HG03108 (cell line): ENCODE data around the gene KIAA0586.
"Not testable (repeated sequence)": the region's sequence is repeated elsewhere in the genome, so short reads cannot be mapped to it uniquely, and the experiment has no call there.

Experiments used
- ATAC-seq: cut with Tn5 transposase; IDR thresholded peaks from one replicate; pipeline ENCODE4 v1.9.1; 2021; ENCODE audit warnings: moderate library complexity; ENCODE audit not compliant: unreplicated experiment

KIAA0586 gene

DNA sequence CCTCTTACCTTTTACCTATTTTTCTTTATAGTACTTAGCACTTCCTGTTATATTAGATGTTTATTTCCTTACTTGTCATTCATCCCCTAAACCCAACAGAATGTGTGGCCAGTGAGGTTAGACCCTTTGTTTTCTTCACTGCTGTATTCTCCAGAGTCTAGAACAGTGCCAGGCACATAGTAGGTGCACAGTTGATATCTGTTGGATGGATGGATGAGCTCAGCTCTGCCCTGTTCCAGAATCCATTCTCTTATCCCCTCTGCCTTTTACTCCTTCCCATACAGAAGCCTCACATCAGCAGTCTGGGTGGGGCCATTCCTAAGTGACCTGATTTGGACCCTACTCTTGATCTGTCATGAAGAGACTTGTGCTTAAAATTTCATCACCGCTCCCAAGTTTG is 115.7 kb downstream of the KIAA0586 start:
- ATAC-seq, result no peak

DNA sequence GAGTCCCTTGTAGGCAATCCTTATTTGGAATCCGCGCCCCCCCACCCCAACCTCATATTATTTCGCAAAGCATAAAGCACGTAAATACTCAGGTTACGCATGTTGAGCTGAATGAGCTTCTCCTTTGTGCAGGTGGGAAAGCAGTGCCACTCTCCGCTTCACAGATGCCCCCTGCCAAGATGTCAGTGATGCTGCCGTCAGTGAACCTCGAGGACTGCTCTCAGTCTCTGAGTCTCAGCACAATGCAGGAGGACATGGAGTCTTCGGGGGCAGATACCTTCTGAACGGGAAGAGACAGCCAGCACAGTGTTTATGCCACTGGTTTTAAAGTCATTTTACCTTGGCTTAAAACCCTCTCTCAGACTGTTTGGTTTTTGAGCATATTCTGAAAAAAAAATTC is 120.1 kb downstream of the KIAA0586 start:
- ATAC-seq, result no peak

DNA sequence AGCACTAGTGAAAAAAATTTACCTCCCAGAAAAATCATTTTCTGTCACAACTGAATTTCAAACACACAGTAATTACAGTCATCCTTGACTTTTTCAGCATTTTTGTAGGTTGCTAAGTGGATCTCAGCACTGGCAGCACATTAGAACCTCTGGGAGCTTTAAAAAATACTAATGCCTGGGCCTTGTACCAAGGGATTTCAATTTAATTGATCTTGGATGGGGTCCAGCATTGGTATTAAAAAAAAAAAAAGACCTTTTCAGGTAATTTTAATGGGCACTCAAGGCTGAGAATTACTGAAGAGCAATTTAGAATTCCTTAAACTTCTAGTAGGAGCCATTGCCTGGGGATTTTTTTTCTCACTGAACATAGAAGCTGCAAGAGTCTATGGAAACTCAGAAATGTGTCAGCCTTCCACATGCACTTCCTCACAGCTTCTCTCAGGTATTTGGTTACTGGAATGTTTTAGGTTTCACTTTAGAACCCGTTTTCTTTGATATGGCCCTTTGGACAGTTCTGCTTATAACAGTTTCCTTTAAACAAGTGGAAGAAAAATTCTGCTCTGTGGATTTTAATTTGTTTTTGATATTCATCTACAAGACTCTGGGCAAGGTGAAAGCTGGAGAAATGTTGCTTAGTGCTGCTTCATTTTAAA is 121.7 kb downstream of the KIAA0586 start:
- ATAC-seq, result no peak

DNA sequence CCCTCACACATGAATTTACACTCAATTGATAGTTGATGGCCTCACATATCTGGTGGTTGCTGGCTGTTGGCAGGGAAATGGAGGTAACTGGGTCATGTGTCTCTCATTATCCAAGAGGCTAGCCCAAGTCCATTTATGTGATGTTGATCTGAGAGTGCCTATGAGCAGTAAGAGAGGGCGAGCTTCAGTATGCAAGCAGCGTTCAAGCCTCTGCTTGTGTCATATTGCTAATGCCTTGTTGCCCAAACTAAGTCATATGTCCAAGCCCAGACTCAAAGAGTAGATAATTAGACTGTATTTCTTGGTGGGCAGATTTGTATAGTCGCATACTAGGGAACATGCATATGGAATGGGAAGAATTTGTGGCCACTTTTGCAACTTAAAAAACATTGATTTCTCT is 126.4 kb downstream of the KIAA0586 start:
- no peak for ATAC-seq

DNA sequence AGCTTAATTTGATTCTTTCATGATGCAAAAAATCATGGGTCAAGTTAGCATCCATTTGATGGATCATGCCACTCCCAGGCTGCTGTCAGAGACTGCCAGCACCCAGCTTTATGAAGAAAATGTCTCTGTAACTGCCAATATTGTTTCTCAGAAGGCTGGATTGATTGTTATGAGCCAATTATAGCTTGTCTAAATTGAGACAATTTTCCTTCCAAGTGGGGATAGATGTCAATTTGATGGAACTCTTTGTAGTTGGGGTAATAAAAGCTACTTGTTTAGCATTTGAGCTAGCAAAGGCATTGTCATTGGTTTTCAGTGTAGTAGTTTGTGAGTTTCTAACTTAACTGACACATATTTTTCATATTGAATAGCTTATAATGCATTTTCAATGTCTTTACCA is 128.1 kb downstream of the KIAA0586 start:
- no peak for ATAC-seq

DNA sequence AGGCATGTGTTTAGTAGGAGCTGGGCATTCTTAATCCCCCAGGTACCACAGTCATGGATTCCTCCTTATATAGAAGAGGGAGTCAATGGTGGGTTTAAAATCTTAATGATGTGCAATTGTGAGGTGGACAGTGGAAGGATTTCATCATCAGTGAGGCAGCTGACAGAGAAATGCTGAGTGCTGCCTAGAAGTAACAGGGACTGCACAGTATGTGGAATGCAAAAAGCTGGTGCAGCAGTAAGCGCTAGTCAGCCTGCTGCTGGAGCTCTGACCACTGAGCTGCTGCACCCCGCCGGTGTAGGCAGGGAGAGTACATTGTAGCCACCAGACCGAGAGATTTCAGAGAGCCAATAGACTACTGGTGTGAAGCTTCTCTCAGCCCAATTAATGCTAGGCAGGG is 129.7 kb downstream of the KIAA0586 start:
- no peak for ATAC-seq

DNA sequence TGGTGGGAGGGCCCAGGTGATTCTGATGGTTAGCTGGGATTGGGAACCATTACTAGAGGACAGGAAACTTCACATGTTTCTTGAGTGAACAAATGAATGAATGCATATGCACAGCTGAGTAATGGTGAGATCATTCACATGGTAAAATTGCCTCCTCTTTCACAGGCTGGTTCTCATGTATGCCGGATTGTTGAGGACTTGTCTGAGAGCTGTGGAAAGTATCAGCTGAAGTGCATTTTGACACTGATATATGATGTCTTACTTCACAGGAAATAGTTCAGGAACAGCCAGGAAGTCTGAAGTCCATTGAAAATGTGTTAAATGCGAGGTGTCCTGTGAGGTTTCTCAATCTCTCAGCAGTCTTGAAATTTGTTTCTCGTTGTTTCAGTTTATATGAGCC is 132.7 kb downstream of the KIAA0586 start:
- ATAC-seq, result no peak

DNA sequence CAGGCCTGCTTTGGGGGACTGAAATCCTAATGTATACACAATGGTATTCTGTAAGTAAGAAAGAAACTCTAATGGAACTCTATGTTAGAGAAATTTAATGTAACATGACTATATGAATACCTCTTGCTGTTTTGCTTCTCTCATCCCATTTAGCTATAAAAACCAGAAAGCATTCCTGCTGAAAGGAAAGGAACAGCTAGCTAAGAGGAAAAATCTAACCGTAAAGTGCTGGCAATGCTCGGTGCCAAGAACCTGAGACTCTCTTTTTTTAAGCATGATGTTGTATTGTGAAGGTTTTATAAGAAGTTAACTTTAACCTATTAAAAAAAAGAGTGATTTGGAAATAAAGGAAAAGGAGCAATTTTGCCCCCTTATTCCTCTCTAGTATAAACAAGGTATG is 134.6 kb downstream of the KIAA0586 start:
- ATAC-seq, result no peak

DNA sequence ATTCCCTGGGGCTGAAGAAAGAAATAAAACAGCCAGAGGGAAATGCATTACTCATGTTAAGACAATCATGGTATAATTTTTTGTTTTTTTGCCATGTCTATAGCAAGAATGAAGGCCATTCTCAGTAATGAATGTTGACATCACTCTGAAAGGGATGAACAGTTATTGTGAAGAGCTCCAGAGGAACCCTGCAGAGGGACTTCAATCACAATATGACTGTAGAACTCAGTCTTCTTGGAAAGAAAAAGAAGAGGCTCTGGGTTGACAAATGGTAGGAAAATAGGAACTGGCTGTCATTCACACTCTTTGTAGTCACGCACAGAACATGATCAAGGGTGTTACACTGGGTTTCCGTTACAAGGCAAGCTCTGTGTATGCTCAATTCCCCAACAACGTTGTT is 136.5 kb downstream of the KIAA0586 start:
- ATAC-seq, result no peak

DNA sequence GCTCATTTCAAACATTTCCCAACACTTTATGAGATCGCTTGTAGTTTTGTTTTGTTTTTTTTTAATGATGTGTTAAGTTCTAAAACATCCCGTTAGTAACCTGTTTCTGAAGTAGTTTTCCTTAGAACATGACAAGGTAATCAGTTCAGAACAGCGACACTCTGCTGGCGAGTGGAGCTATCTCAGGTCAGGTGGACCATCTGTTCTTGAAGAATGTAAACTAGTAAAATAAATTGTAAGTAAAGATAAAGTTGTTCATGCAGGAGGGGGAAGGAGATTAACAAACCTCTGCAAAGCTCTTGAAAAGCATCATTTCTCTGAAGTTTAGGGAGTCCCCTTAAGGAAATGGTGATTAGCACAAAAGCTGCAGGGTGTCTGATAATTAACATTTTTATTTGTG is 138.3 kb downstream of the KIAA0586 start:
- no peak for ATAC-seq

DNA sequence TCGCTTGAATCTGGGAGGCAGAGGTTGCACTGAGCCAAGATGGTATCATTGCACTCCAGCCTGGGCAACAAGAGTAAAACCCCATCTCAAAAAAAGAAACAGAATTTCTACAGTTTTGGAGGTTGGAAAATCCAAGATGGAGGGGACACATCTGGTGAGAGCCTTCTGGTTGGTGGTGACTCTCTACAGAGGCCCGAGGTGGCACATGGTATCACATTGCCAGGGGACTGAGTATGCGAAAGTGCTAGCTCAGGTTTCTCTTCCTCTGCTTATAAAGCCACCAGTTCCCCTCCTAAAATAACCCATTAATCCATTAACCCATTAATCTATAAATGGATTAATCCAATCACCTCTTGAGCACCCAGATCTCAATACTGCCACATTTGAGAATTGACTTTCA is 139.5 kb downstream of the KIAA0586 start:
- ATAC-seq, result no peak

DNA sequence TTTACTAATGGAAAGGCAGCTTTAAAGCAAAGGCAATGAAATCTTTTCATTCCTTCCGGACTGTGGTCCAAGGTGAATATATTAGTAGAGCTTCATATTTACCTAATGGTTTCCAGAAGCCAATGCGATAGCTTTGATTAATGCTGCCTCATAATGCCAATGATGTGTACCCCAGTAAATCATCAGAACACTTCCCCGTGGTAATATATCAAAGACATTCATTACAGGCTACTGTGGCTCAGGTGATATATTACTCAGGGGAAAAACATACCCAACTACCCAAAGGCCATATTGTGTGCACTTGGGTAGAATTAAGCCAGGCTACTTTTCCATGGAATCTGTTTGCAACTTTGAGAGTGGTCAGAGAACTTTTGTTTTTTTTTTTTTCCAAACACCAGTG is 140.8 kb downstream of the KIAA0586 start:
- no peak for ATAC-seq

DNA sequence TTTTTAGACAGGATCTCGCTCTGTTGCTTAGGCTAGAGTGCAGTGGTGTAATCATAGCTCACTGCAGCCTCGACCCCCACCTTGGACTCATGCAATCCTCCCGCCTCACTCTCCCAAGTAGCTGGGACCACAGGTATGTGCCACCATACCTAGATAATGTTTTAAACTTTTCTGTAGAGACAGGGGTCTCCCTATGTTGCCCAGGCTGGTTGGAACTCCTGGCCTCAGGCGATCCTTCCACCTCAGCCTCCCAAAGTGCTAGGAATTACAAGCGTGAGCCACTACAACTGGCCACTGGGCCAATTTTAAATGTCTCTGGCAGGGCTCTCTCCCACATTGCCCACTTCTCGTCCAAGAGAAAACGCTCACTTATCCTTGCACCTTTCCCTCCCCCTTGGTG is 143.7 kb downstream of the KIAA0586 start:
- no peak for ATAC-seq

DNA sequence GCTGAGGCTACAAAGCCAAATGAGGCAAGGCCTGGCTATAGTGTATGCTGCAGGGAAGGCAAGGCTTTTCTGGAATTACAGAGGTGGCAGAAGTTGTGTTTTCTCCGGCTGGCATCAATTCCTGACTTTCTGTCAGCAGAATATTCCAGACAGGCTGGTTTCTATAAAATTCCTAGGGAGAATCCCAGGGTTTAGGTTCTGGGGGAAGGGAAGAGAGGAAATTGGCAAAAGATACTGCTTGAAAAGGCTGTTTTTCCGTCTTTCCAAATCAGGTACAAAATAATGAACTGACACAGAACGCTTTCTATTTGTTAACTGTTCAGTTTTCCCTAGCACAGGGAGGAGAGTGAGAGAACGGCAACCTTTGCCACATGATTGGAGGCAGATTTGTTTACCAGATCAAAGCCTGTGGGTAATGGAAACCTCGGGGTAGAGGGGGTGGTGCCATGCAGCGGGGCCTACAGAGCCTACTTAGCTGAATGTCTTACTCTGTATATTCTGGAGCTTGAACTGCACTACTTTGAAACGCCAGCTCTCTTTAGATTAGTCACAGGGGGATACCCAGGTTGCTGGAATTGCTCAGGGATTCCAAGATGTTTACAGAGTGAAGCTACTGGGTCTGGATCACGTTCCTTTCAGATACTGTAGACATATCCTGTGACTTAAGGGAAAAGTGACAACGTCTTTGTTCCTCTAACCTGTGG is 144.4 kb downstream of the KIAA0586 start:
- no peak for ATAC-seq

DNA sequence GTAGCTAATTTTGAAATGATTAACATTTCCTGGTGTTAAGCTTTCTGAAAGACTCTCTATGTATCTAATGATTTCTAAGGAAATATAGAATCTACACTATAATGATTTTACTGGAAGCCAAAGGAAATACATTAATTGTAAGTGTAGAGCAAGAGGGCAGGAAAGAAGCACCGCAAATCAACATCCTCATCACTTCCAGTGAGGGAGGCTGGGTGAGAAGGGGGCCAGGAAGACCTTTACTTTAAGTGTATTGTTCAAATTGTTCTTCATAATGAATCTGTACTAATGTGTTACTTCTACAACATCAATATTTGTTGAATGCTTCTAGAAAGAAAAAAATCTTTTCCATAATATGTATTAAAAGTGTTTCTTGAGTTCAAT is 144.9 kb downstream of the KIAA0586 start:
- ATAC-seq, result no peak

DNA sequence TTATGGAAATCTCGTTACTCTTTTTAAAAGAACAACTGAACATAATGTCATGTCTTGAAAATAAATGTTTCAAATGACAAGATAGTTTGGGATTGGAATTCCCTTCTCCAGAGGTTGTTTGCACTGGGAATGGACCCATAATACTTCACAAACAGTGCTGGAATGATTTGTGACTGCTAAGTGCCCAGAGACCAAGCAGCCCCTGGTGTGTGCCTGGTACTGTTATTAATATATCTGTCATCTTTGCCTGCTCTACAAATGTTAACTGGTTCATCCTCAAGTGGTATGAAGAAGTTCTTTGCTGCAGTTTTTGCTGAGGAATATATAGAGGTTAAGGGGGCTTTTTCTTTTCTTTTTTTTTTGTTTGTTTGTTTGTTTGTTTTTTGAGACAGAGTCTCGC is 145.3 kb downstream of the KIAA0586 start:
- no peak for ATAC-seq

DNA sequence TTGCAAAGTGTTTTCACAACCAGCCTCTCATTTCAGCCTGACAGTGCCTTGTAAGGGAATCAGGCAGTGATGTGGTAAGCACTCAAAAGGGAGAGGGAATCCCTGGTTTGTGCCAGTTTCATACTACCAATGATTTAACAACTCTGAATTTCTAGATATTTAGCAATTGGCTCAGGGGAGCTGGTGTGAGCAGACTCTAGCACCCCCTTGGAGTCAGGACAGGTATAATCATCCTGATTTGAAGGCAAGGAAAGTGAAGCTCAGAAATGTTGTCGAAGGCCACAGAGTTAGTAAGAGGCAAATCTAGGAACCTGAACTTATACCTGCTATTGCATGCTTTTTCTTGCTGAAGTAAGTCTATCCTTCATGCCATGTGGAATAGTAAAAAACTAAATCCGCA is 147.1 kb downstream of the KIAA0586 start:
- no peak for ATAC-seq

DNA sequence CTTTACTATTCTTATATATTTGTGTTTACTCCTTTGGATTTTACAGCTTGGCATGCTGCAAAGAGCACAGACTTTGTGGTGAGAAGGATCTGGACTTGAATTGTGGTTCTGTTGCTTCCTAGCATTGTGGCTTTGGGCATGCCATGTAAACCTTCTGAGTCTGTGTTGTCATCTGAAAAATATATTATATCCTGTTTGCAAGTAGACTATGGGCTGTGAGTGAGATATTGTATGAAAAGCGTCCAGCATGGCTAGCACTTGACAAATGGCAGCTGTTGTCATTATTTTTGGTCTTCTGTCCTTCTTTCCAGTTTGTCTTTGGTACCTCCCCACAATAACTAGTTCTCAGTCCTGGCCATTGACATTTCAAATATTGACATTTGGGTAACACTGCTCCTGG is 148.4 kb downstream of the KIAA0586 start:
- no peak for ATAC-seq

DNA sequence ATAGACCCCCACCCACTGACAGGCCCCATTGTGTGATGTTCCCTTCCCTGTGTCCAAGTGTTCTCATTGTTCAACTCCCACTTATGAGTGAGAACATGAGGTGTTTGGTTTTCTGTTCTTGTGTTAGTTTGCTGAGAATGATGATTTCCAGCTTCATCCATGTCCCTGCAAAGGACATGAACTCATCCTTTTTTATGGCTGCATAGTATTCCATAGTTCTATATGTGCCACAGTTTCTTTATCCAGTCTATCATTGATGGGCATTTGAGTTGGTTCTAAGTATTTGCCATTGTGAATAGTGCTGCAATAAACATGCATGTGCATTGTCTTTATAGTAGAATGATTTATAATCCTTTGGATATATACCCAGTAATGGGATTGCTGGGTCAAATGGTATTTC is 152.5 kb downstream of the KIAA0586 start:
- ATAC-seq, result not testable (repeated sequence)

DNA sequence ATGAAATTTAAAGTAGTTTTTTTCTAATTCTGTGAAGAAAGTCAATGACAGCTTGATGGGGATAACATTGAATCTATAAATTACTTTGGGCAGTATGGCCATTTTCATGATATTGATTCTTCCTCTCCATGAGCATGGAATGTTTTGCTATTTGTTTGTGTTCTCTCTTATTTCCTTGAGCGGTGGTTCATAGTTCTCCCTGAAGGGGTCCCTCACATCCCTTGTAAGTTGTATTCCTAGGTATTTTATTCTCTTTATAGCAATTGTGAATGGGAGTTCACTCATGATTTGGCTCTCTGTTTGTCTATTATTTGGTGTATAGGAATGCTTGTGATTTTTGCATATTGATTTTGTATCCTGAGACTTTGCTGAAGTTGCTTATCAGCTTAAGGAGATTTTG is 153.9 kb downstream of the KIAA0586 start:
- ATAC-seq, result not testable (repeated sequence)

DNA sequence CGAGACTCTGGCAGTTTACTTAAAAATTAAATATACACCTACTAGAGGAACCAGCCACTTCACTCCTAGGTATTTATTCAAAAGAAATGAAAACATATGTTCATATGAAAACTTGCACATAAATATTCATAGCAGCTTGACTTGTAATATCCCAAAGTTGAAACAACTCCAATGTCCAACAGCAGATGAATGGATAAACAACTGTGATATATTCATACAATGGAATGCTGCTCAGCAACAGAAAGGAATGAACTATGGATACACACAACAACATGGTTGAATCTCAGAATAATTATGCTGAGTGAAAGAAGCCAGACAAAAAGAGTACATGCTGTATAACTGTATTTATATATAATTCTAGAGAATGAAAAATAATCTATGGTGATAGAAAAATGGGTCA is 156.9 kb downstream of the KIAA0586 start:
- no peak for ATAC-seq

DNA sequence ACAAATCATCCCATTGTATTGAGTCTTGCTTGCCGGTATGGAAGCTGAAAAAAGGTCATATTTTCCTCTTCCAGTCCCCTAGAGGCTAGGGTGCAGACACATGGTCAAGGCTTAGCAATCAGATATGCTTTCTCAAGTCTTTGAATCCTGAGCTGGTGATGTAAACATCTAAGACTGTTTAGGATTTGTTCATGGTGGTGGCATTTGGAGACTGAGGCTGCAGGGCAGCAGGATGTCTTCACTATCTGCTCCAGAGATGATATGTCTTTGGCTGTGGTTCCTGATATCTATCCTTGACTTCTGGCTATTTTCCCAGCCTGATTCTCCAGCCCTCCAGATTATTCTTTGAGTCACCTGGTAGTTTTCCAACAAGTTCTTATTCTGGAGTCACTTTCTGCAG is 159.8 kb downstream of the KIAA0586 start:
- ATAC-seq, result no peak

DNA sequence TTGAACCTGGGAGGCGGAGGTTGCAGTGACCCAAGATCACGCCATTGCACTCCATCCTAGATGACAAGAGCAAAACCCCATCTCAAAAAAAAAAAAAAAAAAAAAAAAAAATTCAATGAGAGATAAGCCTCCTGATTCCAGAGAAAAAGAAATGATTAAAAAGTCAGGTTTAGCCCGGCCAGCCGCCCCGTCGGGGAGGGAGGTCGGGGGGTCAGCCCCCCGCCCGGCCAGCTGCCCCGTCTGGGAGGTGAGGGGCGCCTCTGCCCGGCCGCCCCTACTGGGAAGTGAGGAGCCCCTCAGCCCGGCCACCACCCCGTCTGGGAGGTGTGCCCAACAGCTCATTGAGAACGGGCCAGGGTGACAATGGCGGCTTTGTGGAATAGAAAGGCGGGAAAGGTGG is 160.8 kb downstream of the KIAA0586 start:
- ATAC-seq, result not testable (repeated sequence)
